Ammon's horn (tissue), 1 donor: ENCODE data around the gene ADAMTSL1.

Experiments
- DNase-seq: peaks from one replicate; pipeline ENCODE4 v3.0.0-alpha.2; 2016; ENCODE audit warnings: low spot score

ADAMTSL1 gene

GRCh38 chr9:18776836-18777820 lies 303.2 kb downstream of the ADAMTSL1 start:
- DNase-seq: no peak

GRCh38 chr9:18778147-18778546 lies 304.2 kb downstream of the ADAMTSL1 start:
- DNase-seq: no peak

- no peak for DNase-seq
Measured at GRCh38 chr9:18778846-18779245, 304.9 kb downstream of the ADAMTSL1 start.

- DNase-seq: no peak
Measured at GRCh38 chr9:18783909-18784308, 310.0 kb downstream of the ADAMTSL1 start.

- DNase-seq: no peak
Measured at GRCh38 chr9:18785604-18786003, 311.7 kb downstream of the ADAMTSL1 start.

- DNase-seq: no peak
Measured at GRCh38 chr9:18786196-18786595, 312.2 kb downstream of the ADAMTSL1 start.

DNA sequence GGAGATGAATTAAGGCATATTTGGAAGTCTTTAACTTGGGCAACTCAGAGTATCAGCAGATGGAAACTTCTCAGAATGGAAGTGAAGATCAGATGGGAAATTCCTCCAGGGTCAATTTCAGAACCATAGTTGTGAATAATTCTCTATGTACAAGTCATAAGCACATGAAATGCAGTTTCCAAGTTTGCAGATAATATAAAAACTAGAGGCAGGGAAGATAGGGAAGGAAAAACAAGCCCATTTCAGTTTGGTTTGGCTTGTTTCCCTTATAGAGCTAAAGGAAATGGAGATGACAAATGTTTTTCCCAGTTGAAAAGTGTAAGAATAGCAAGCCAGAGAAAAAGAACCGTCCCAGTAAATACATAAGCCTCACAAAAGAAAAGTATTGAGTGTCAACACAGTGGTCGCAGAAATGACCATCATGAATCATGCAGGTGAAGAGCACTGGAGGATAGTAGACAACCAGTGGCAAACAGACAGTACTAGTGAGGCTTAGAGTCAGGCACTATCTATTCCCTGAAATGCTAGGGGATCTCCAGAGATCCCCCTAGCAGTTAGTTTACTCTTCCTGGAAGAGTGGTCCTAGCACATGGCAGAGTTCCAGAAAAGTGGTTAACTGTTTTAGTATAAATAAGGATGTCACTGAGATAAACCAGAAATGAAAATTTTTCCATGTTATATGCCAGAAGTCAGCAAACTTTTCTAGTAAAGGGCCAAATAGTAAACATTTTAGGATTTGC lies 313.1 kb downstream of the ADAMTSL1 start:
- DNase-seq: no peak

DNA sequence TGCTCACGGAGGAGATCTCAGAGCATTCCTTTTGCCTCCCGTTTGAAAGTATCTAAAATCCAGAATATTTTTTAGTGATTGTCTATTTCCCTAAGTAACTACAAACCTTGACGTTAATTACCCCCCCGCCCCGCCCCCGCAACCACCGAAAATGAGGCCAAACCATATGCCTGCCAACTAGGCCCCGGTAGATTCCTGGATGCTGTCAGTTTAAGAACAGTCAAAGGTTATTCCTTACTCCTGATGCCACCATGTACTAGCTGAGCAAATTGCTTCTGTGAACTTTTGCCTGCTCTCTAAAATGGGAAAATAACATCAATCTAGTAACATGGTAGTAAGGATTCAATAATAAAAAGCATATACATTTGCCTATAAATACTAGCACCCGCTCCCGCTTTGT lies 314.3 kb downstream of the ADAMTSL1 start:
- no peak for DNase-seq

- no peak for DNase-seq
Measured at GRCh38 chr9:18791074-18791473, 317.1 kb downstream of the ADAMTSL1 start.

GRCh38 chr9:18793122-18793521 lies 319.2 kb downstream of the ADAMTSL1 start:
- no peak for DNase-seq

DNA sequence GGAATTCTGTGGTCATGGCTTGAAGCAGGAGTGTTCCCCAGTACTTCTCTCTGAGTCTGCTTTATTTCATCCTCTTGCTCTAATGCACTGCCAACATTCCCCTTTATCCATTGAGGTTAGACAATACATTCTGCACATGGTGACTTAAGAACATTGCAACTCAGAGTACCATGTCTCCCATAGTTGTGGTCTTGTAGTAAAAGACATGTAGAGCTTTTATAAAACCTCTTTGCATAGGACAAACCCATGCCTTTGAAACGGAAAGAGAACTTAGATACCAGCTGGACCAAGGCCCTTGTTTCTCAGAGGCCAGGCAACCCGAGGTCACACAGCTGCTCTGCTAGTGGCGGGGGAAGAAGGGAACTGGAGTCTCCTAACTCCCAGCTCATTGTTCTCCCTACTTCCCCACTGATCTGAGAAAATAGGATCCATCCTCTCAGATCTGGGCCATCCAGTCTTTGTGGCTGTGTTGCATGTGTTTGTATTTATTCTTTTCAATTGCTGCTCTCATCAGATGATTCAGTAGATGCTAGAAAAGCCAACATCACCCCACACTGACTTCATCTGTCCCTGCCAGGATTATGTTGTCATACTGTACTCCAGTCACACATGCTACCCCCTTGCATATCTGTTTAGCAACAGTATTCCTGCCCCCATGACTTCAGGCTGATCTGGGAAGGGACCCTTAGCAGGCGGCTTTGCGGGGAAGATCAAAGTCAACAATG lies 322.2 kb downstream of the ADAMTSL1 start:
- peak; percentile 53 for DNase-seq

DNA sequence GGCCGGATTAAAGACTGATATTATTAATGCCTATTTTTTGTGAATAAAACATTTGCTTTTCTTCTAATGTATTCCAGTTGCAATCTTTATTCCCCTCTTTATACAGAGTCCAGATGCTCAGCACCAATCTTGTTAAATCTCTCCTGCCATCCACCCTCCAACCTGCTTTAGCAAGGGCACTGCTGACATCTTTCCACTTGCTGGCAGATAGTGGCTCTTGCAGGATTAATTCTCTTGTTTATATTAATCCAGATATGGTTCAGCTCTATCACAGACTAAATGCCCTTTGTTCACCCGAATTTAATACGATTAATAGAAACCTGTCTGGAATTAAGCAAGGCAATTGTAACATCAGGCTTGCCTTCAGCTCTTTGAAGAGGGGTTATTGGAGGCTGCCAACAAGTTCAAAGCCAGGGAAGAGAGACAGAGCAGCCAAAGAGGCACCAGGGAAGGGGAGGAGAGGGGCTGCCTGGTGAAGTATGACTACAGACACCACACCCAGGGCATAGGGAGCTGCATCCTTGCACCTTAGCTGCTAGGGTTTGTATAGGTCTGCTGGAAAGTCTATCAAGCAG lies 322.8 kb downstream of the ADAMTSL1 start:
- no peak for DNase-seq

GRCh38 chr9:18798106-18798505 lies 324.2 kb downstream of the ADAMTSL1 start:
- no peak for DNase-seq

- no peak for DNase-seq
Measured at GRCh38 chr9:18798508-18799290, 324.7 kb downstream of the ADAMTSL1 start.

GRCh38 chr9:18799428-18799827 lies 325.5 kb downstream of the ADAMTSL1 start:
- DNase-seq: no peak

DNA sequence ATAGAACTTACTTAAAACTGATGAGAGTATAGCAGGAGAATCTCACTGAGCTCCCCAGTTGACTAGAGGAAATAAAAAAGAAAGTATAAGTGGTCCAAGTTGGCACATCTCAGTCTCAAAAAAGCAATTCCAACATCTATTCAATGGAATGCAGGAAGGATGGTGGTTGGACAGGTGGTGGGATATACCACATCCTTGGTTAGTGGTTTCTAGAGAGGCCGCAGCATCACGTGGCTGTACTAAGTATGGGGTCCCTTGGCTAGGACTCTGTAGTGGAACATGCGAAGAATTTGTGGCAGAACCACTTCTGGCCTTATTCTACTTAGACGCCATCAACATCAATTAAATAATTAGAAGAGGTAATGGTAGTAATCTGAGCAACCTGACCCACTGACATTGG lies 326.6 kb downstream of the ADAMTSL1 start:
- DNase-seq: no peak

- no peak for DNase-seq
Measured at GRCh38 chr9:18805386-18805785, 331.4 kb downstream of the ADAMTSL1 start.

DNA sequence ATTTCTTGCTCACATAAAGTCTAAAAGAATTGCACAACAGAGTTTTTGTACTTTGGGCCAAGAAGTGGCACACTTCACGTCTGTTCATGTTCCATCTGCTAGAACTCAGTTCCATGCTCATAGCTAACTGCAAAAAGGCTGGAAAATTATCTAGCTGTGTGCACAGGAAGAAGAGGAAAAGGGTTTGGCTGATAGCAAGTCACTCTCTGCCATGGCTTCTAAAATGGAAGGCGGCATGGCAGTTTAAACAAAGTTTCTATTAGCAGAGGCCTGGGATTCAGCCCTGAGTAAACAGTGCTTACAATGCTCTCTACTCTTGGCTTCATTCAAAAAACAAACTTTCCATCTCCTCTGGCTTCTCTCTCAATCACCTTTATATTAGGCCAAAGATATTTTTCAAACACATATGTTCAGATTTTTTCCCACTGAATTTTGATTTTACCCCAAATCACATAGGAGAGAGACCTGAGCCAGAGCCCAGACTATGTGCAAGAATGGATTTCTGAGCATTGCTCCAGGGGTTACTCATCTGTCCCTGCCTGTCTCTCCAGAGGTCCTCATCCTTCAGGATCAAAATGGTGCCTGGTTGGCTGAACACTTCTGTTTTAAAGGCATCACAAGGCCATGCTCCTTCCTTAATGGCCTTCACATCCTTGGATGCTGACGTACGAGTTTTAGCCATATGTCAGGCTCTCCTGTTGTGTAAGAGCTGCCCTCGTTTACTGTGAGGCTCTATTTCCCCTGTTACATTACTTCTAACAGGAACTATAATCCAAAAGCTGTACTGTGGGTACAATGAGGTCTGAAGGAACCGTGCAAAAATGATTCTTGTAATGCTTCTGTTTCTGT lies 332.5 kb downstream of the ADAMTSL1 start:
- no peak for DNase-seq

- DNase-seq: no peak
Measured at GRCh38 chr9:18810581-18810980, 336.6 kb downstream of the ADAMTSL1 start.

- DNase-seq: no peak
Measured at GRCh38 chr9:18811171-18811570, 337.2 kb downstream of the ADAMTSL1 start.
